HCT116 (cell line): ENCODE results near the gene PRR23B.

ENCODE experiments used
- CEBPB ChIP-seq: IDR thresholded peaks from 2 replicates; pipeline ENCODE4 v1.6.1; 2012; ENCODE audit warnings: low read depth
- CTCF ChIP-seq, 3 experiments: fragments of 200-600 bp in 1 of 3; sonication (generic) in 1 of 3; IDR thresholded peaks in 2 of 3; conservative IDR thresholded peaks in 1 of 3; 2 replicates each; pipeline ENCODE4 v1.5.1; 2012 to 2017; ENCODE audit warnings: low read depth in 2 of 3, low read length in 2 of 3, antibody characterized with exemption in 1 of 3, borderline replicate concordance in 1 of 3, control low read depth in 1 of 3, mild to moderate bottlenecking in 1 of 3, mixed read lengths in 1 of 3, mixed run types in 1 of 3, moderate library complexity in 1 of 3; ENCODE audit not compliant: insufficient read depth in 1 of 3
- EZH2 ChIP-seq: fragments of 200-600 bp; sonication (generic); IDR thresholded peaks from 2 replicates; pipeline ENCODE4 v1.6.1; 2017; ENCODE audit warnings: antibody characterized with exemption, mixed run types
- EZH2phosphoT487 ChIP-seq: fragments of 200-600 bp; IDR thresholded peaks from 2 replicates; pipeline ENCODE4 v1.6.1; 2018; ENCODE audit warnings: antibody characterized with exemption, borderline replicate concordance
- MAX ChIP-seq: IDR thresholded peaks from 2 replicates; pipeline ENCODE4 v1.6.1; 2012
- POLR2A ChIP-seq: IDR thresholded peaks from 2 replicates; pipeline ENCODE4 v1.7.0; 2011; ENCODE audit warnings: borderline replicate concordance; ENCODE audit not compliant: insufficient read depth, insufficient read length; ENCODE audit errors: extremely low read depth
- POLR2AphosphoS5 ChIP-seq: IDR thresholded peaks from 2 replicates; pipeline ENCODE4 v1.6.1; 2011; ENCODE audit warnings: mild to moderate bottlenecking, low read depth, low read length, moderate library complexity
- RAD21 ChIP-seq: IDR thresholded peaks from 2 replicates; pipeline ENCODE4 v1.6.1; 2012; ENCODE audit warnings: low read depth, mild to moderate bottlenecking
- REST ChIP-seq: IDR thresholded peaks from 2 replicates; pipeline ENCODE4 v1.6.1; 2012; ENCODE audit warnings: low read depth
- SP1 ChIP-seq: IDR thresholded peaks from 2 replicates; pipeline ENCODE4 v1.6.1; 2012; ENCODE audit warnings: low read depth
- SRF ChIP-seq: IDR thresholded peaks from 2 replicates; pipeline ENCODE4 v1.6.1; 2012; ENCODE audit warnings: low read depth
- YY1 ChIP-seq: IDR thresholded peaks from 2 replicates; pipeline ENCODE4 v1.6.1; 2011; ENCODE audit warnings: low read length, low read depth, moderate library complexity, mild to moderate bottlenecking; ENCODE audit not compliant: insufficient replicate concordance; ENCODE audit errors: extremely low read depth
- ZBTB33 ChIP-seq: IDR thresholded peaks from 2 replicates; pipeline ENCODE4 v1.6.1; 2011; ENCODE audit warnings: mild to moderate bottlenecking, low read length, moderate library complexity; ENCODE audit not compliant: insufficient replicate concordance; ENCODE audit errors: extremely low read depth

GRCh38 chr3:138985932-138986331 is 34.8 kb downstream of the PRR23B start:
- TF ChIP-seq CTCF (IDR thresholded peaks at IDR 0.05 in 2 of 3, conservative IDR thresholded peaks at IDR 0.05 in 1 of 3; ENCODE audit: borderline replicate concordance in 1 of 3, insufficient read depth in 1 of 3, low read depth in 2 of 3, low read length in 2 of 3) (no peak), MAX (no peak), SRF (no peak), CEBPB (no peak), EZH2 (no peak), EZH2phosphoT487 (no peak), POLR2A (no peak), ZBTB33 (no peak), YY1 (no peak), SP1 (no peak), POLR2AphosphoS5 (no peak), RAD21 (no peak), REST (no peak)
